ENCODE measurements around the gene ODR4. TPM values are rescaled to one million over a fixed set of nuclear protein-coding genes. Genes with fewer than 3 reads are reported as not detected.
A peak's percentile ranks its signal among the peaks of the same experiment; 100 is the strongest.

Gene ODR4
- 7.9 and 14.9 TPM in 2 replicates for total RNA-seq (2014; rRNA removed)
- percentile 78 among the genes with signal in this experiment for Bru-seq, nascent RNA
- BruChase-seq, experiment 1, labeled RNA remaining after a 6-hour chase = percentile 78 among the genes with signal in this experiment
- BruChase-seq, experiment 2, labeled RNA remaining after a 2-hour chase = percentile 82 among the genes with signal in this experiment
- long read RNA-seq, transcript ODR4-201 (14 exons, 3,792 nt) = major isoform, 29 of 37 reads
- long read RNA-seq, partial matches to known transcripts = 1 of 37 reads
- long read RNA-seq, other reads (novel, unspliced or antisense) = 7 of 37 reads

GRCh38 chr1:186375152-186375928 lies at the start of gene ODR4, which contains the start of gene TPR:
Gene ODR4 (plus strand): TSS chr1:186375838. CDS start chr1:186379786, 3,948 bp downstream.
Gene TPR (minus strand): TSS chr1:186375253. CDS start chr1:186375028, 225 bp downstream.
- H2AFZ ChIP-seq (ENCODE audit: low read length) = peak within 1 kb of the TSS; percentile 86
- peaks cover 15% of the 10 kb centered on the region for H3K4me1 ChIP-seq (ENCODE audit: insufficient read depth, low read length)
- intact Hi-C loops (cut with micrococcal nuclease) = no loop called here
- H3K9me2 ChIP-seq (replicated peaks; ENCODE audit: low read length) = no peaks in the 10 kb centered on the region
- BruUV-seq (replicated peaks) = no TSS peak
- H3K4me2 ChIP-seq (ENCODE audit: low read length) = peak within 1 kb of the TSS; percentile 98
- H3K27me3 ChIP-seq (ENCODE audit: low read length) = no peaks in the 10 kb centered on the region
- DNase-seq (peak; percentile 96), ATAC-seq (peak; percentile 90)
- H4K20me1 ChIP-seq (ENCODE audit: low read length) = peaks cover 14% of the 10 kb centered on the region; the same call in 1 of the 2 replicates
- peak within 1 kb of the TSS; percentile 90 for H3K27ac ChIP-seq (ENCODE audit: low read length)
- peaks cover 77% of the 10 kb centered on the region for H3K79me2 ChIP-seq (ENCODE audit: low read length)
- TF ChIP-seq CTCF (conservative IDR thresholded peaks at IDR 0.05; ENCODE audit: low read depth, low read length) = peak; percentile 92
- TF ChIP-seq EZH2phosphoT487 (IDR thresholded peaks at IDR 0.05; ENCODE audit: borderline replicate concordance, low read length) = no peak
- peaks cover 23% of the 10 kb centered on the region for H3K36me3 ChIP-seq (ENCODE audit: low read depth, low read length)
- H3K9me3 ChIP-seq (ENCODE audit: low read length) = no peaks in the 10 kb centered on the region
- ChIA-PET POLR2A (ENCODE audit: unreplicated experiment) (interaction anchor here (0.6 kb wide), 1 partner anchor 203 kb away, joined by 4 read pairs; no protein-coding TSS in a partner anchor), CTCF (interaction anchor here (0.5 to 0.8 kb wide), 8 partner anchors 12 to 540 kb away, joined by 3 to 4 read pairs (median 3); no protein-coding TSS in a partner anchor)
- H3K9ac ChIP-seq (ENCODE audit: low read length) = peak within 1 kb of the TSS; percentile 92
- H3K4me3 ChIP-seq (ENCODE audit: low read length) = peak within 1 kb of the TSS; percentile 97
- H3F3A ChIP-seq (ENCODE audit: low read length, unreplicated experiment) = no peaks in the 10 kb centered on the region

- no peak for ATAC-seq
- CTCF ChIA-PET = no interaction called here
- no peak overlapping the region for H3K4me2 ChIP-seq (ENCODE audit: low read length)
These were observed 49.6 kb upstream of the ODR4 start for GRCh38 chr1:186326009-186326408.

More at GRCh38 chr1:186326009-186326408, 49.6 kb upstream of the ODR4 start:
- H4K20me1 ChIP-seq (ENCODE audit: low read length) = no peaks in the 10 kb centered on the region
- BruUV-seq (replicated peaks) = no TSS peak
- POLR2A ChIA-PET (ENCODE audit: unreplicated experiment) = no interaction called here
- DNase-seq = no peak
- intact Hi-C loops (cut with micrococcal nuclease) = no loop called here
- H3K9me2 ChIP-seq (replicated peaks; ENCODE audit: low read length) = no peaks in the 10 kb centered on the region
- H3K9me3 ChIP-seq (ENCODE audit: low read length) = no peaks in the 10 kb centered on the region
- H3K4me3 ChIP-seq (ENCODE audit: low read length) = no peak overlapping the region
- no peak overlapping the region for H2AFZ ChIP-seq (ENCODE audit: low read length)
- H3F3A ChIP-seq (ENCODE audit: low read length, unreplicated experiment) = no peaks in the 10 kb centered on the region
- H3K4me1 ChIP-seq (ENCODE audit: insufficient read depth, low read length) = no peaks in the 10 kb centered on the region
- H3K9ac ChIP-seq (ENCODE audit: low read length) = no peak overlapping the region
- H3K79me2 ChIP-seq (ENCODE audit: low read length) = no peaks in the 10 kb centered on the region
- H3K27me3 ChIP-seq (ENCODE audit: low read length) = no peaks in the 10 kb centered on the region
- H3K27ac ChIP-seq (ENCODE audit: low read length) = no peak overlapping the region
- H3K36me3 ChIP-seq (ENCODE audit: low read depth, low read length) = peaks cover 47% of the 10 kb centered on the region; the same call in 1 of the 2 replicates
- TF ChIP-seq EZH2 (IDR thresholded peaks at IDR 0.05; ENCODE audit: low read length, unreplicated experiment) = no peak
- TF ChIP-seq CTCF (conservative IDR thresholded peaks at IDR 0.05; ENCODE audit: low read depth, low read length) = no peak
- TF ChIP-seq EZH2phosphoT487 (IDR thresholded peaks at IDR 0.05; ENCODE audit: borderline replicate concordance, low read length) = no peak

All from PC-3 (cell line).